HG02623 (cell line): Measurements from ENCODE around the gene PAPLN.
A peak's percentile ranks its signal among the peaks of the same experiment; 100 is the strongest.

Source experiments
- ATAC-seq: cut with Tn5 transposase; IDR thresholded peaks from one replicate; pipeline ENCODE4 v1.9.1; 2021; ENCODE audit warnings: moderate library complexity; ENCODE audit not compliant: unreplicated experiment

Gene PAPLN

DNA sequence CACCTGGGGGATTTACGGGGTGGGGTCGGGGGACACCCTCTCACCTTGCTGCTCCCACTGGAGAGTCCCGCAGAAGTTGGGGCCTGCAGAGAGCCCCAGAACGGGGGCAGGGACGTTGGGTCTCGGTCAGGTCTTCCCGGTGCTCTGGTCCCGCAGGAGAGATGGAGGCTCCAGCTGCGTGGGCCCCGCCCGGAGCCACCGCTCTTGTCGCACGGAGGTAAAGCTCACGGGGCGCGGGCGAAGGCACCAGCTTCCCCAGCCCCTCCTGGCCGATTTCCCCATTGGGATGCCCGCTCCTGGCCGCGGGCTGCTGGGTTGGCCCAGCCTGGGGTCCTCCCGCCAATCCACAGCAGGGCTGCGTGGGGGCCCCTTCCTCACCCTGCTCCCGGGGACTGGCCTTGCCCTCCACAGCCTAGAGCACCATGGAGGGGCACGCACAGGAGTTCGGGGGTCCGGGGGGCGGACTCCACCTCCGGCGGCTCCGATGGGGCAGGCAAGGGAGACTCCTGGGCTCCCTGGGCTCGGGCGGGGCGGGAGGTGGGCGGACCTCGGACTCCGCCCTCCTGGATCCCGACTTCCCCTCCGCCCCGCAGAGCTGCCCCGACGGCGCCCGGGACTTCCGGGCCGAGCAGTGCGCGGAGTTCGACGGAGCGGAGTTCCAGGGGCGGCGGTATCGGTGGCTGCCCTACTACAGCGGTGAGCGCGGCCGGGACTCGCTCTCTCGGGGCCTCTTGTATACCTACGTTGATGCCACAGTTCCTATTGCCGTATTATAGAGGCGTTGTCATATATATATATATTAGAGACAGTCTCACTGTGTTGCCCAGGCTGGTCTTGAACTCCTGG, 8.4 kb downstream of the PAPLN start:
- ATAC-seq = peak; percentile 52

DNA sequence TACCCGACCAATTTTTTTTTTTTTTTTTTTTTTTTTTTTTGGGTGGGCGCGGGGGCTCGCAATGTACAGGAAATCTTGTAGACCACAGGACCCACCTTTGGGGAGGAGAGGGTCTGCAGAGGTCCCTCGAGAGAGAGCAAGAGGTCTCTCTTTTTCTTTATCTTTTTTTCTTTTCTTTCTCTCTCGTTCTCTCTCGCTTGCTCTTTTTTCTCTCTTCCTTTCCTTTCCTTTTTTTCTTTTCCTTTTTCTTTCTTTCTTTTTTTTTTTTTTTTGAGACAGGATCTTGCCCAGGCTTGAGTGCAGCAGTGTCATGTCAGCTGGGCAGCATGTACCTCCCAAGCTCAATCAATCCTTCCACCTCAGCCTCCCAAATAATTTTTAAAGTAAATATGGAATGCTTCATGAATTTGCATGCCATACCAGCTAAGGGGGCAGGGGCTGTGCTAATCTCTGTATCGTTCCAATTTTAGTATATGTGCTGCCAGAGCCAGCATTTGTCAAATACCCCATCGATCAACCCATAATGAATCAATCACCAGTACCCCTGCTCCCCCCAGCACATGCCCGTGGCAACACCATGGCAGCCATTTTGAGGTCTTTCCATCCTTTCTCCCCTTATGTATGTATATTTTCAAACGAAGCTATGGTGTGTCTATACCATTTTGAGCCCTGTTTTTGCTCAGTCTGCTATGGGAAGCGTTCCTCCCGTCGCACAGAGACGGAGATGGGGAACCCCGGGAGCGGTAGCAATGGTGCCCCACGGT, 9.3 kb downstream of the PAPLN start:
- ATAC-seq = no peak

DNA sequence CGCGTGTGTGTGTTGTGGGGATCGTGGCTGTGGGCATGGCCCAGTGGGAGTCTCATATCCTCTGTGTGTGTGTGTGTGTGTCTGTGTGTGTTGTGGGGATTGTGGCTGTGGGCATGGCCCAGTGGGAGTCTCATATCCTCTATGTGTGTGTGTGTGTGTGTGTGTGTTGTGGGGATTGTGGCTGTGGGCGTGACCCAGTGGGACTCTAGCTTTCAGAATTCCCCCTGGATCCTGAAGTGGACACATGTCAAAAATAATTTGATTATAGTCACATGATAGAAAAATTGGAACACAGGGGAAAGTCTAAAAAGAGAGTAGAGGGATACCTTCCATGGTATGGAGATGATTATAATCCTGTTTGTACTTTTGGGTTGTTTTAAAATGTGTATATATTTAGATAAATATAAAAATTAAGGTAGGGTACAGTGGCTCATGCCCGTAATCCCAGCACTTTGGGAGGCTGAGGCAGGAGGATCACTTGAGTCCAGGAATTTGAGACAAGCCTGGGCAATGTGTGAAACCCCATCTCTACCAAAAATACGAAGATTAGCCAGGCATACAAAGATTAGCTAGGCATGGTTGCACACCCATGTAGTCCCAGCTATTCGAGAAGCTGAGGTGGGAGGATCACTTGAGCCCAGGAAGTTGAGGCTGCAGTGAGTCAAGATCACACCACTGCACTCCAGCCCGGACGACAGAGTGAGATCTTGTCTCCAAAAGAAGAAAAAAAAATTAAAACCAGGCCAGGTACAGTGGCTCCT, 11.0 kb downstream of the PAPLN start:
- ATAC-seq = no peak

DNA sequence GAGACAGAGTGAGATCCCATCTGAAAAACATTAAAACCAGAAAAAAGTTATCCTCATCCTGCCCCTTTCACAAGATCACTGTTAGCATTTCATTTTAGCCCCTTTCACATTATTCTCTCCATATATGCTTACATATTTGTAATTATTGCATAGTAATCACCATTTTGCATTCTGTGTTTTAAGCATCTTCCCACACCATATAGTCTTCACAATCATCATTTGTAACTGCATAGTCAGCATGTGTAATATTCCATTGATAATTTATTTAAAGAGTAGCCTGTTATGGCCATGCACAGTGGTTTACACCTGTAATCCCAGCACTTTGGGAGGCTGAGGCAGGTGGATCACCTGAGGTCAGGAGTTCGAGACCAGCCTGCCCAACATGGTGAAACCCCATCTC, 11.8 kb downstream of the PAPLN start:
- ATAC-seq = no peak

DNA sequence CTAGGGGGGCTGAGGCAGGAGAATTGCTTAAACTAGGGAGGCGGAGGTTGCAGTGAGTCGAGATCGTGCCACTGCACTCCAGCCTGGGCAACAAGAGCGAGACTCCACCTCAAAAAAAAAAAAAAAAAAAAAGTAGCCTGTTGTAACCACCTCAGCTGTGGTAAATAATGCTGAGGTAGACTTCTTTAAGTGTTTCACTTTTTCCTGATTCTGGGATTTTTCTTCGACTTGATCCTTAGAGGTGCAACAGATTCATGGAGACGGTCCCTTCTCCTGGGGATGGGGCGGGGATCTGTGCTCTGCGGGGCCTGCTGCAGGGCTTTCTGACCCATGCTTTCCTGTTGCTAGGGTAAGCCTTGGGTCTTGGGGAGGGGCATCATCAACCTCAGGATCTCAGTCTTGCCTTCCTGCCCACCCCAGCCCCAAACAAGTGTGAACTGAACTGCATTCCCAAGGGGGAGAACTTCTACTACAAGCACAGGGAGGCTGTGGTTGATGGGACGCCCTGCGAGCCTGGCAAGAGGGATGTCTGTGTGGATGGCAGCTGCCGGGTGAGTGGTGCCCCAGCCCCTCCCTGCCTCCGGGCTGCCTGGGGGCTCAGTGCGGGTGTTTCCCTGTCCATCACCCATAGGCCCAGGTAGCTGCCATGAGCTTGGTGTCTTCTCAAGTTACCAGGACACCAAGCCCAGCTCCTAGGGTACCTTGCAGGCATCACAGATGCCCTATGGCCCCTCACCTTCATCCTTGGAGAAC, 12.4 kb downstream of the PAPLN start:
- ATAC-seq = no peak

DNA sequence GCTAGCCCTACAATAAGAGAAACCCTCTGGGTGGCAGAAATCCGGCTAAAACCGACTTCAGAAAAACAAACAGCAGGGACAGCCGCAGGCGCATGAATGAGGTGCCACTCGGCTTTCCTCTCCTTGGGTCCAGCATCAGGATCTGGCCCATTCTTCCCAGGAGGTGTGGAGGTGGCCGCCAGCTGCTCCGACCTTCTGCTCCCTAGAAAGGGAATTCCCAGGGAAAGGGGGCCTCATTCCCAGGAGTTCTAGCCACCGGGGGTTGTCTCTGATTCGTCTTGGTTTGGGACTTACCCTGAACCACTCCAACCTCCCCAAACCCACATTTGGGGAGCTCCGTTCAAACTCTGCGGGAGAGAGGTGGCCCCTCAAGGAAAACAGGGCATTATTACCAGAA, 13.0 kb downstream of the PAPLN start:
- no peak for ATAC-seq

DNA sequence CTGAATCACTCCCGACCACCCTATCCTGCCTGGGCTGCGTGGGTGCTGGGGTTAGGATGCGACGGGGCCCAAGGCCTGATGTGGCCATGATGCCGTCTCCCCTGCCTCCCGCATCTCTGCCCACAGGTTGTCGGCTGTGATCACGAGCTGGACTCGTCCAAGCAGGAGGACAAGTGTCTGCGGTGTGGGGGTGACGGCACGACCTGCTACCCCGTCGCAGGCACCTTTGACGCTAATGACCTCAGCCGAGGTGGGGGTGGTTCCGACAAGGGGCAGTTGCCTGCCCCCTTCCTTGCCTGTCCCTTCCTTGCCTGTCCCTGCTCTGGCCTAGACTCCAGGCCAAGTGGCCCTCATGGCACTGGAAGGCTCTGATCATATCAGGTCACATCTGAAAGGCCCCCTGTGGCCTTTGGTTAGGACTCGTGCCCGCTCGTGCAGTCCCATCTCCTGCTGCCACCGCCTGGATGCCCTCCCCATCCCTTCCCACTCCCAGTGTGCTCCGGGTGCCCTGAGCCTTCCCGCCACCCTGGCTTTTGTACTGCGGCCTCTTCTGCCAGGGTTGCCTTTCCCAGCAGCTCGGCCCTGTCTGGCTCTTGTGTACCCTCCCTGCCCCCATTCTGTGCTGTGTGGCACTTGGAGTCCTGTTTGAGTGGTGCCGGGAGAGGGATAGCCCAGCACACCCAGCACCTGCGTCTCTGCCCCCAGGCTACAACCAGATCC, 13.6 kb downstream of the PAPLN start:
- ATAC-seq = no peak

DNA sequence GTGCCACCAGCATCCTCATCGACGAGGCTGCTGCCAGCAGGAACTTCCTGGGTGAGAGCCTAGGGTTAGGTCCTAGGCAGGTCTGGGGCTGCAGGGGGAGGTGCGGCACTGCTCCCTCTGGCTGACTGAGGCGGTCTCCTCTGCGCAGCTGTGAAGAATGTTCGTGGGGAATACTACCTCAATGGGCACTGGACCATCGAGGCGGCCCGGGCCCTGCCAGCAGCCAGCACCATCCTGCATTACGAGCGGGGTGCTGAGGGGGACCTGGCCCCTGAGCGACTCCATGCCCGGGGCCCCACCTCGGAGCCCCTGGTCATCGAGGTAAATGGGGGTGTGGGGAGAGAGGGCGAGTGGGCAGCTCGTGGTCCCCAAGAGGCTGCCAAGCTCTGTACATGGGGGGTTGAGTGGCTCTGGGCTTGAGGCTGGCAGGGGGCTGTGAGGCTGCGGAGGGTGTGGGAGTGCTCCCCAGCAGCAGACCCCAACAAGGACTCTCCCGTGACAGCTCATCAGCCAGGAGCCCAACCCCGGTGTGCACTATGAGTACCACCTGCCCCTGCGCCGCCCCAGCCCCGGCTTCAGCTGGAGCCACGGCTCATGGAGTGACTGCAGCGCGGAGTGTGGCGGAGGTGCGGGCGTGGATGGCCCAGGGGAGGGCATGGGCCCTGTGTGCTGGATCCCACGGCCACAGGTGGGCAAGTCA, 14.4 kb downstream of the PAPLN start:
- no peak for ATAC-seq

DNA sequence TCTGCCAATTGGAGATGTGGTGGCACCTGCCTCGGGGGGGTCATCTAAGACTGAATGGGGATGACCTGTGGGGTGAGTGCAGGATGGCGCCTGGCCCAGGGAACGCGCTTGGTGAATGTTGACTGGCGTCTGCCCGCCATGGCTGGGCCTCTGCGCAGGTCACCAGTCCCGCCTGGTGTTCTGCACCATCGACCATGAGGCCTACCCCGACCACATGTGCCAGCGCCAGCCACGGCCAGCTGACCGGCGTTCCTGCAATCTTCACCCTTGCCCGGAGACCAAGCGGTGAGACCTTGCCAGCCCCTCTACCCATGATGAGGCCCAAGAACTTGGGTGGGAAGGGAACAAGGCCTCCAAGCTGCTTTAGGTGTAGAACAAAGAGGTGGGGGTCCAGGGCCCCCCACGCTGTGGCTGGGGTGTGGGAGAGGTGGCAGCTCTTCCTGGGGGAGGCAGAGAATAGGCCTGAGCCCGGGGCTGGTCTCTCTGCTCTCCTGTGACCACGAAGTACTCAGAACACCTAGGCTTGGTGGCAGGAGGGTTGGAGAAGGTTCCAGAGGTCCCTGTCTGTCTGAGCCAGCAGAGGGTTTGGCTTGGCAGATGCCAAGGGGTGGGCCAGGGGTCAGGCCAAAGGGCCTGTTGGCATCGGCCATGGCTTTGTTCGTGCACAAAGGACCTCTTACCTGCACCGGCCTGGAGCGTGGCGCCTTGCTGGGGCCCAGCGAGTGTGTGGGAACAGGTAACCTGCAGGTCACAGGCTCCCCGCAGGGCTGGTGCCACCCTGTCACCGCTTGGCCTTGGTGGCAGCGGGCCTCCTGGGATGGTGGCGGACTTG, 15.4 kb downstream of the PAPLN start:
- no peak for ATAC-seq

DNA sequence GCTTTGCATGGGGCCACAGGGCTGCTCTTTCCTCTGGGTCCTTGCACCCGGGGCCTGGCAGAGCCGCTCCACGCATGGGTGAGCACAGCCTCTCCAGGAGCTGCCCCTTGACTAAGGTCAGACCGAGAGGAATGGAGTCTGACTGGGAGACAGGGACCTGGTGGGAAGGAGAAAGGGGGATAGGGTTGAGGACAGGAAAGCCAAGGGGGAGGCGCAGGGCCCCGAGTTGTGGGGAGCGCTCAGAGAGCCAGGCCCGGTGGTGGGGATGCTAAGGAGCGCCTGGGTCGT, 16.0 kb downstream of the PAPLN start:
- ATAC-seq = no peak

DNA sequence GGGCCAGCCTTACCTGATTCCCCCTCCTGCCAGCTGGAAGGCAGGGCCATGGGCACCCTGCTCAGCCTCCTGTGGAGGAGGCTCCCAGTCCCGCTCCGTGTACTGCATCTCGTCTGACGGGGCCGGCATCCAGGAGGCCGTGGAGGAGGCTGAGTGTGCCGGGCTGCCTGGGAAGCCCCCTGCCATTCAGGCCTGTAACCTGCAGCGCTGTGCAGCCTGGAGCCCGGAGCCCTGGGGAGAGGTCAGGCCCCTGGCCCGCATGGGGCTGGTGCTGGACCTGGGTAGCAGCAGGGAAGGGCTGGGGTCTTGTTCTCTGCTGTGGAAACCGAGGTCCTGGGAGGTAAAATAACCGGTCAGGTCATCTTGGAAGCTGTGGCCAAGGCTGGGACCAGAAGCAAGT, 16.4 kb downstream of the PAPLN start:
- ATAC-seq = no peak

DNA sequence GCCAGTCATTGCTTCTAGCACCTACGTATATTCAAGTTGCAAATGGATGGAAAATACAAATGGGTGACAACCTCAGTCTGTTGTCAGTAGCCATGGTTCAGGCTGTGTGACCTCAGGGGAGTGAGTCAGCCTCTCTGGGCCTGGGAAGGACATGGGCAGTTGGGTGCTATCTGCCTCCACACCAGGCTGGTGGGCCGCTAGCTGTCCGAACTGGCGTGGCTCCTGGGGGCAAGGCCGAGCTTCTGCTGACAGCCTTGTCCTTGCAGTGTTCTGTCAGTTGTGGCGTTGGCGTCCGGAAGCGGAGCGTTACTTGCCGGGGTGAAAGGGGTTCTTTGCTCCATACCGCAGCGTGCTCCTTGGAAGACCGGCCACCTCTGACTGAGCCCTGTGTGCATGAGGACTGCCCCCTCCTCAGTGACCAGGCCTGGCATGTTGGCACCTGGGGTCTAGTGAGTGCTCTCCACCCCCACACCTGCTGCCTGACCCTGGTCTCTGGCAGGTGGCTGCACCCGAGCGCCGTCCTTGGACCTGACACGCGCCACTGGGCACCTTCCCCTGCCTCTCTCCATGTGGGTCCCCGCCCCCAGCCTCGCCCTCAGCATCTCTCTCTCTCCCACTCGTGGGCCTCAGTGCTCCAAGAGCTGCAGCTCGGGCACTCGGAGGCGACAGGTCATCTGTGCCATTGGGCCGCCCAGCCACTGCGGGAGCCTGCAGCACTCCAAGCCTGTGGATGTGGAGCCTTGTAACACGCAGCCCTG, 17.1 kb downstream of the PAPLN start:
- ATAC-seq = no peak

DNA sequence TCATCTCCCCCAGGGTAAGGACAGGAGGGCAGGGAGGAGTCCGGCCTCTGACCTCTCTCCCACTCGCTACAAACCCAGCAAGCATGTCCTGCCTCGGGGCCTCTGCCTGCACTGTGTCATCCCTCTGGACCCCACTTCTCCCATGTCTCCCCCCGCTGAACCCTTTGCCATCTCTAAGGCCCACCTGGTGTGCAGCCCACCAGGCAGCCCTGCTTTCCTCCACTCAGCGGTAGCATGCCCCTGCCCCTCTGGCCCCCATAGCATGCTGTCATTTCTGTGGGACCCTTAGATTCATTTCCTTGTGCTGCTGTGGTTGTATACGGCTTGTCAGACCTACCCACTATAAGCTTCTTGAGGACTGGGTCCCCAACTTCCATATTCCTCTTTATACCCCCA, 17.7 kb downstream of the PAPLN start:
- no peak for ATAC-seq

DNA sequence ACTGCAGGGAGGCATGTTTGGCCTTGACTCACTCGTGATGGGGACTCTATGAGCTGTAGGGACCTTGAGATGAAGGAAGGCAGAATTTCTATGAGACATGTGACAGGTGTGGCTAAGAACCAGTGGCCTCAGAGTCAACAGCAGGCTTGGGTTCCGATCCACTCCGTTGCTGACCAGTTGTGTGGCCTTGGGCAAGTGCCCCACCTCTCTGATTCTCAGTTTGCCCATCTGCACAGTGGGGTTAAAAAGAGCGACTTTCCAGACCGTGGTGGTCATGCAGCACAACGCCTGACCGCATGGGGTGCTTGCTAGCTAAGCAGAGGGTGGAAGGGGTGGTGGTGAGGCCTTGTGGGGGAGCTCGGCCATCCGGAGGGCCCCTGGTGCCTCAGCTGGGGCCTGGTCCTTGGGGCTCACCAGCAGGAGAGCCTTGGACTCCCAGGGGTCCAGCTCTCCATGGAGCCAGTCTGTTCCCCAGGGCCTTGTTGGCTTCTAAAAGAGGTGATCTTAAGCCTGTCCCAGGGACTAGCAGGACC, 18.5 kb downstream of the PAPLN start:
- ATAC-seq = no peak

DNA sequence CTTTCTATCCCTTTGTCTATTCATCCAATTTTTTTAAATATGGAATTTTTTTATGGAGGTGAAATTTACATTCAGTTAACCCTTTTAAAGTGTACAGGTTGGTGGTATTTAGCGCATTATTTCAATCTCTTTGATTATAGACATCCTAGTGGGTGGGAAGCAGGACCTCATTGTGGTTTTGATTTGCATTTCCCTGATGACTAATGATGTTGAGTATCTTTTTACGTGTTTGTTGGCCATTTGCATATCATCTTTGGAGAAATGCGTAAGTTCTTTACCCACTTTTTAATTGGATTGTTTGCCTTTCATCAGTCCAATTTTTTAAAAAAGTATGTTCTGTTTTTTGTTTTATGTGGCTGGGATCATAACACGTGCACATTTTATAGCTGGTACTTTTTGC, 20.8 kb downstream of the PAPLN start:
- no peak for ATAC-seq

DNA sequence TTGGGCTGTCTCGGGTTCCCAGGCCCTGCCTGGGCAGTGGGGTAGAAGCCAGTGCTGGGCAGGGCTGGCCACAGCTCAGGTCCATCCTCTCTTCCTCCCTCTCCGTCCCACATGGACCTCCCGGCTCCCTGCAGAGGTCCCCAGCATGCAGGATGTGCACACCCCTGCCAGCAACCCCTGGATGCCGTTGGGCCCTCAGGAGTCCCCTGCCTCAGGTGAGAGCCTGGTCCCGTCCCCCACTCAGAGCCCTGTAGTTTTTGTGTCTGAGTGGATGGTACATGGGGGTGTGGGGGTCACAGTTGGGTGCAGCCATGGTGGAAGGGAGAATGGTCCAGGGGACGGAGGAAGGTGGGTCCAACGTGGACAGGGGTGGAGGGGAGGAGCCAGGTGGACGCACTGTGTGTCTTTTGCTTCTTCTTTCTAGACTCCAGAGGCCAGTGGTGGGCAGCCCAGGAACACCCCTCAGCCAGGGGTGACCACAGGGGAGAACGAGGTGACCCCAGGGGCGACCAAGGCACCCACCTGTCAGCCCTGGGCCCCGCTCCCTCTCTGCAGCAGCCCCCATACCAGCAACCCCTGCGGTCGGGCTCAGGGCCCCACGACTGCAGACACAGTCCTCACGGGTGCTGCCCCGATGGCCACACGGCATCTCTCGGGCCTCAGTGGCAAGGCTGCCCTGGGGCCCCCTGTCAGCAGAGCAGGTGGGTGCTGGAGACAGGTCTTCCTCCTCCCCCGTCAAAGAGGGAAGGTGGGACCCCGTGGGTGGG, 21.7 kb downstream of the PAPLN start:
- no peak for ATAC-seq

DNA sequence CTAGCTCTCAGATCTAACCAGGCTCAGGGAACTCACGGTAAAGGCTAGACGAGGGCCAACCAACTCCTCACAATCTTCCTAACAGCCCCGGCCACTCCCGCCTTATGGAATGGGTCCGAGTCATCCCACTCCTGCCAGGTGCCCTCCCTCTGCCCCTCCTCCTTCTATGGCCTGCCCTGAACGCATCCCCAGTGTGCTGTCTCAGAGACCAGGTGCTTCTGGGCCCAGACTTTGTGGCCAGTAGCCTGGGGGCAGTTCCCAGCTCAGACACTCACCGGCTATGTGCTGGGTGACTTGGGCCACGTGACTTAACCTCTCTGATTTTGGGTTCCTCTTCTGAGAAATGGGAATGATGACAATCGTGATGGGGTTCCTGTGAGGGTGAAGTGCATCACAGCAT, 22.5 kb downstream of the PAPLN start:
- ATAC-seq = no peak
